AG04450 (cell line): ENCODE results near the gene DAPP1. TPM values are rescaled to one million over a fixed set of nuclear protein-coding genes. Genes with fewer than 3 reads are reported as not detected.

Source experiments
- polyA plus RNA-seq: library from polyadenylated mRNA; depleted of rRNA; stranded (reverse); fragments of >200 nt; gene quantifications from 2 replicates; pipeline ENCODE4 v1.2.3, GENCODE V29; 2011; rRNA removed

The DAPP1 gene
- polyA plus RNA-seq, 1 experiment = not detected

Other genes with a start within 250 kb of the DAPP1 start
- 0.02 TPM in 2 replicates for gene MTTP, start 242.0 kb upstream of the DAPP1 start, polyA plus RNA-seq
- gene C4orf54, start 159.0 kb upstream of the DAPP1 start, polyA plus RNA-seq = not detected in 2 replicates
- 44.2 and 66.3 TPM in 2 replicates for gene LAMTOR3, start 77.6 kb downstream of the DAPP1 start, polyA plus RNA-seq
- gene DNAJB14, start 129.8 kb downstream of the DAPP1 start, polyA plus RNA-seq = 13.1 and 21.3 TPM in 2 replicates
- gene H2AZ1, start 133.4 kb downstream of the DAPP1 start, polyA plus RNA-seq = 355 and 447 TPM in 2 replicates